B cell (primary cell): ENCODE results near the gene CCDC34.

Source experiments
- CTCF ChIP-seq: fragments of 200-600 bp; IDR thresholded peaks from one replicate; pipeline ENCODE4 v1.8.0; 2022; ENCODE audit warnings: antibody characterized with exemption, mild to moderate bottlenecking
- EZH2 ChIP-seq: IDR thresholded peaks from 2 replicates; pipeline ENCODE4 v1.6.1; 2012; ENCODE audit warnings: borderline replicate concordance, low read depth, mild to moderate bottlenecking, moderate library complexity, low read length; ENCODE audit not compliant: insufficient read depth, poor library complexity, severe bottlenecking

- no peak for TF ChIP-seq CTCF
- TF ChIP-seq EZH2 = no peak
Measured at GRCh38 chr11:27355575-27356104, 7.4 kb downstream of the CCDC34 start.
